HG03280 (cell line): ENCODE measurements around the gene DPP9.
"Not testable (repeated sequence)": the region's sequence is repeated elsewhere in the genome, so short reads cannot be mapped to it uniquely, and the experiment has no call there.

Source experiments
- ATAC-seq: cut with Tn5 transposase; IDR thresholded peaks from one replicate; pipeline ENCODE4 v1.9.1; 2021; ENCODE audit warnings: mild to moderate bottlenecking, moderate library complexity; ENCODE audit not compliant: unreplicated experiment

The DPP9 gene

GRCh38 chr19:4691373-4691772, 32.3 kb downstream of the DPP9 start:
- ATAC-seq: no peak

- no peak for ATAC-seq
Measured at GRCh38 chr19:4690361-4690760, 33.3 kb downstream of the DPP9 start.

DNA sequence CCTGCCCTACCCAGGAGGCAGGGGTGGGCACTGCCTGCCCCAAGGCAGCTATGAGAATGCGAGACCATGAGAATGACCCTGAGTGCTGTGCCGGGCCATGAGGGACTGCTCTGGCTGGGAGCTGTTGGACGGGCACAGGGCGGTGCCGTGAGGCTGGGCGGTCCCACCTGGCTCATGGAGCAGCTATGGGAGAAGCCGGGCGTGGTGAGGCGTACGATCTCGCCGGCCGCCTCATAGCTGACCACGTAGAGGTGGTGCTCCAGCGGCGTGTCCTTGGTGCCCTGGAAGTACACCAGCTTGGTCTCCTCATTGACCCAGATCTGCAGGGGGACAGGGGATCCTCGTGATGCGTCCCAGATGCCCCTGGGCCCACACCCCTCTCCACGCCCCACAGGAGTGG, 34.2 kb downstream of the DPP9 start:
- no peak for ATAC-seq

- ATAC-seq: no peak
Measured at GRCh38 chr19:4688587-4688986, 35.1 kb downstream of the DPP9 start.

DNA sequence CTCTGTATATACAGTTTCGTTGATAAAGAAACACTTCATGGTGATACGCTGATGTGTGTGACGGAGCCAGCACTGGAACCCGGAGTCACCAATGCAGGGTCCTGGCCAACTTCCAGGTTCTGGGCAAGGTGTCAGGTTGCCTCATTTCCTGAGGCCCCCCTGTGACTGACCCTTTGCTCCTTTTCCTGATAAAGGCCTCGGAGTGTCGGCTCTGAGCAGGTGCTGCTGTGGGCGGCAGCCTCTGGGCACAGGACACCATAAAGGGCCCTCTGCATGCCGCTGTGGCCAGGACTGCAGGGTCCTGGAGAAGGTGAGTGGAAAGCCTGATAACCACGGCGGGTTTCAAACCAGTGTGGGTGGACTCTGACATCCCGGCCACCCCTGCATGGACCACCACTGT, 36.2 kb downstream of the DPP9 start:
- ATAC-seq: no peak

DNA sequence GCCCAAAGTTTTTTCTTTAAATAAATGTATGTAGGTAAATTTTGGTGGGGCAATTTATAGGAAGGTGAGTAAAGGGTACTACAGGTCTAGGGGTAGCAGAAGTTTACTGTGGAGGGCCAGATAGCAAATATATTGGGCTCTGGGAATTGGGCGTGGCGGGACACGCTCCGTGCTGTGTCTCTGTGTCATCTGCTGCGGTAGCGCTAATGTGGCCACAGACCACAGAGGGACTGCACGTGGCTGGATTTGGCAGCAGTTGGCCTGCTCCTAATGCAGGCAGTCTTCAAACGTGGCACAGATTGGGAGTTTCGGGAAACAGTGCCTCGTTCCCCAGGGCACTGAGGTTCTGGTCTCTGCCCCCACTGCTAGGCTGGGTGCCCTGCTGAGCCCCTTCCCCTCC, 36.9 kb downstream of the DPP9 start:
- no peak for ATAC-seq

DNA sequence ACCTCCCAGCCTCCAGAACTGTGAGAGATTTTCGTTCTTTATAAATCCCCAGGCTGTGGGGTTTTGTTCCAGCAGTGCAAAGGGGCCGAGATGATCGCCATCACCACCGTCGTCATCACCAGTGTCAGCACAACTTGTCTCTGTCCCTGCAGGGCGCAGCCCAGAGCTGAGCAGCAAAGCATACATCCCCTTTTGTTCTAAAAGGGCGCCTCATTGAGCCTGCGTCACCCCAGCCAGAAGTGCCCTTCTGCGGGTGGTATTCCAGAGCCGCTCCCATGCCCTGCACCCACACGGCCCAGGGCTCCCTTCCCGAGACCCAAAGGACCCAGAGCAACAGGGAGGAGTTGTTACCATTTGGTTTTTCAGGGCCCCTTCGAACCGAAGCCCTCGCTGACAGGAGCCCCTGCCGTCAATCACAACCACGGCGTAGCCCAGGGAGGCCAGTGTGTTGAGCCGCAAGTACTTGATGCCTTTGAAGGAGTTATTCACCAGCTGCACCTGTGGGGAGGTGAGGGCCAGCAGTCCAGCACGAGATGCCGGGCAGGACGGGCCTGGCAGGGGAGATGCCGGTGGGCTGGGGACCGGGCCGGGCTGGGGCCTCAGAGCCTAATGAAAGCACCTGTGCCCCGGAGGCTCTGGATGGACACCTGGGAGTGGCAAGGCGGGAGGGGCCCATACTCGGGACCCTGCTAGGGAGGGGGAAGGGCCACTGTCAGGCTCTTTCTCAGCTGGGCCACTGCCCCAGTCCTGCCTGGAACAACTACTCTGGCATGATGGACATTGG, 39.1 kb downstream of the DPP9 start:
- ATAC-seq: no peak

DNA sequence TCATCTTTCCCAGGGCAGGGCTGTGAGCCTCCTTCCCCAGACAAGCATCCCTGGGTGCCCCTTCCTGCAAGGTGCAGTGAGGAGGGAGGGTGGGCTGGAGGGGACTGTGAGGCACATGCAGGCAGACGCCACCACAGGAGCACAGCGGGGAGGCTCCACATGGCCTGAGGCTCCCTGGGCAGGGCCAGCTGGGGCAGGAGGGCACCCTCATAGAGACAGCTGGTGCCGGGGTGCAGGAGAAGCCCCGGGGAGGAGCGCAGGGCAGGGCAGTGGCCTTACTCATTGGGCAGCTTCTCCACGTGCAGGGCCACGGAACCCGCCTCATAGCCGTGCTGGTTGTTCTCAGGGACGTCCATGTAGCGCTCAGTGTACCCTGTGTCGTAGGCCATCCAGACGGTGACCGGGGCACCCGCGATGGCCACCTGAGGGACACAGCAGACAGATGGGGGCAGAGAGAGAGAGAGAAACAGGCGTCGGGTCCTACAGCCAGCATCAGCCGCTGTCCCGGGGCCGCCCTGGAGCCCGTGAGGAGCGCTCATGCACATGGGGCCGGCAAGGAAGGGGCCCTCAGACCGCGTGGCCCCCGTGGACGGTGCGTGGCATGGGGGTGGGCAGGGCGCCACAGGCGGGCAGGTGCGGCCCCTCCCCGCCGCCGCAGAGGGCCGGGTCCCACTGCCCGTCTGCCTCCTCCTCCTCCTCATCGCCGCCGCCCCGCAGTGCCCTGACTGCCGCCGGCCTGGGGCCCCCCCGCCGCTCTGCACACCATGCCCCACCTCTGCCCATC, 41.0 kb downstream of the DPP9 start:
- no peak for ATAC-seq

GRCh38 chr19:4680021-4680420, 43.6 kb downstream of the DPP9 start:
- not testable (repeated sequence) for ATAC-seq

DNA sequence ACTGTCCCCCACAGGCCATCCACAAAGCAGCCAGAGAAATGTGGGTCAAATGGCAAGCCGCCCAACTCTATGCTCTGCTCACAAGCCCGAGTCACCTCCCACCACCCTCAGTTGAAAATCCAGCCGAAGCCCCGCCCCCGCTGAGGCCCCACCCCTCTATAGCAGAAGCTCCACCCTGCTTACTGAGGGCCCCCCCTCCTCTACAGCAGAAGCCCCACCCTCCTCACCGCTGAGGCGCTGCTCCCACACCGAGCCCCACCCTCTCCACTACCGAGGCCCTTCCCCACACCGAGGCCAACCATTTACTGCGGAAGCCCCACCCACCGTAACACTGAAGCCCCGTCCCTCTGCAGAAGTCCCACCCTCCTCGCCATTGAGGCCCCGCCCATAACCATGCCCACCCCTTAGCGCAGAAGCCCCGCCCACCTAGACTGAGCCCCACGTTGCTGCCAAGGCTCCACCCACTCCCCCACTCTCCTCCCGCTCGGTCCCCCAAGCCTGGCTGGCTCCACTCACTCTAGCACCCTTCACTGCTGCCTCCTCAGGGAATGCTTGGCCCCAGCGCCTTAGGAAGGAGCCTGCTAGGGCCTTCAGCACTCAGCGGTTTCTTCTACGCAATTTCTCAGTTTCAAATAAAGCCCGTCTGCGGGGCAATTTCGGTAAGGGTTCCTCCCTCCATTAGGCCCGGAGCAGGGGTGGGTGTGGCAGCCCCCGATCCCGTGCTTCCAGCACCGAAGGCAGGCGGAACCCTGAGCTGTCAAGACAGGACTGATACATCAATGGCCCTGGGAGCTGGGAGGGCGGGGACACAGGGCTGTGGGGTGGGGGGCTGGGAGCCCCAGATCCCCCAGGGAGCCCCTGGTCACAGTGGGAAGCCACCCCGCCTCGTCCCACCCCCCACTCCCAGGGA, 44.5 kb downstream of the DPP9 start:
- no peak for ATAC-seq

- ATAC-seq: no peak
Measured at GRCh38 chr19:4676955-4677731, 46.5 kb downstream of the DPP9 start.

GRCh38 chr19:4675346-4675745, 48.3 kb downstream of the DPP9 start:
- ATAC-seq: no peak

DNA sequence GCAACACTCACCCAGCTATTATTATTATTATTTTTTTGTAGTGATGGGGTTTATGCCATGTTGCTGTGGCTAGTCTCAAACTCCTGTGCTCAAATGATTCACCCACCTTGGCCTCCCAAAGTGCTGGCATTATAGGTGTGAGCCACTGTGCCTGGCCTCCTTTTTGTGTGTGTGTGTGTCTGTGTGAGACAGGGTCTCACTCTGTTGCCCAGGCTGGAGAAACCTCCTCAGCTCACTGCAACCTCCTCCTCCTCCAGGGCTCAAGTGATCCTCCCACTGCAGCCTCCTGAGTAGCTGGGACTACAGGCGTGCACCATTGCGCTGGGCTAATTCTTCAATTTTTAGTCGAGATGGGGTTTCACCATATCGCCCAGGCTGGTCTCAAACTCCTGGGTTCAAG, 49.9 kb downstream of the DPP9 start:
- no peak for ATAC-seq

GRCh38 chr19:4673216-4673615, 50.4 kb downstream of the DPP9 start:
- ATAC-seq: no peak

- ATAC-seq: no peak
Measured at GRCh38 chr19:4671185-4671851, 52.3 kb downstream of the DPP9 start.

- ATAC-seq: peak; percentile 91
Measured at GRCh38 chr19:4669723-4670480, 53.7 kb downstream of the DPP9 start, which contains the start of gene MYDGF. Gene MYDGF, minus strand, starts transcription at chr19:4670342. Its CDS starts 8 bp downstream, at chr19:4670334.

GRCh38 chr19:4664642-4665041, 59.0 kb downstream of the DPP9 start:
- ATAC-seq: no peak

GRCh38 chr19:4662812-4663211, 60.8 kb downstream of the DPP9 start:
- no peak for ATAC-seq

DNA sequence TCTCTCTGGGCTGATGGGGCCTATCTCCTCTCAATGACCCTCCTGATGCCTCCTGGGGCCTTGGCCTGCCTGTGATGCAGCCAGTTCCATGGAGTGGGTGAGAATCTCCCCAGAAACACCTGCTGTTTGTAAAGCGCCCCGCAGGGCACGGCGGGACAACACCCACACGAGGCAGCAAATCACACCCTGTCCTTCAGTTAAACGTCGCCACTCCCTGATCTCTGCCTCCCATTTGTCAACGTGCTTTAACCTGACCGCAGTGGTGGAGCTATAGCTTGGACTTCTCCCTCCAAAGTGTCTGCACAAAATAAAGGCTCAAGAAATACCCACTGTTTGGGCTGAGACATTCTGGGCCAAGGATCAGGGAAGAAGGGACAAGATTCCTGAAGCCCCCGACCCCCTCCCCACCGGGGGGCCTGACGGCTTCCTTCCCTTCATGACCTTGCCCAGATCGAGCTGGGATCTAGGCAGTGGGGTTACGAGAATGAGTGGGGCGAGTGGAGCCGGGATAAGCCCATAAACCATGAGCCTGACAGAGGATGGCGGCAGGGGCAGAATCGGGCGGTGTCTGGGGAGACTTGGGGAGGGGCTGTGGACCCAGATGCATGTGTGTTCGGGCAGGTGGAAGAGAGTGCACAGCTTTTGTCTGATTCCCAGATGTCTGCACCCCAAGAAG, 61.5 kb downstream of the DPP9 start:
- no peak for ATAC-seq
